CD4-positive, alpha-beta T cell treated with Interleukin-17A for 1 hour (primary cell): ENCODE data around the gene COA1.
A peak's percentile ranks its signal among the peaks of the same experiment; 100 is the strongest.
"Not testable (repeated sequence)": the region's sequence is repeated elsewhere in the genome, so short reads cannot be mapped to it uniquely, and the experiment has no call there.

Experiments used
- DNase-seq: peaks from one replicate; pipeline ENCODE4 v3.0.0-alpha.2; 2020

COA1 gene

DNA sequence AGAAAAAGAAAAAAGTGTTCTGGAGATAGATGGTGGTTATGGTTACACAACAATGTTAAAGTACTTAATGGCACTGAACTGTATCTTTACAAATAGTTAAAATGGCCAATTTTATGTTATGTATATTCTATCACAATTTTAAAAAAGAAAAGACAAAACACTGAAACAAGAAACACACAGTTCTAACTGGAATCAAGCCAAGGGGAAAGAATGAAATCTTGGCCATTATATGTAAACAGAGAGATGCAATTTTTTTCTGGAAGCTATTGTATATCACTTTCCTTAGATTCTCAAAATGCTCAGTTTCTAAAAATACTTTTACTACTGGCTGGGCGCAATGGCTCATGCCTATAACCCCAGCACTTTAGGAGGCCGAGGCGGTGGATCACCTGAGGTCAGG is 4.1 kb downstream of the COA1 start:
- DNase-seq: no peak

DNA sequence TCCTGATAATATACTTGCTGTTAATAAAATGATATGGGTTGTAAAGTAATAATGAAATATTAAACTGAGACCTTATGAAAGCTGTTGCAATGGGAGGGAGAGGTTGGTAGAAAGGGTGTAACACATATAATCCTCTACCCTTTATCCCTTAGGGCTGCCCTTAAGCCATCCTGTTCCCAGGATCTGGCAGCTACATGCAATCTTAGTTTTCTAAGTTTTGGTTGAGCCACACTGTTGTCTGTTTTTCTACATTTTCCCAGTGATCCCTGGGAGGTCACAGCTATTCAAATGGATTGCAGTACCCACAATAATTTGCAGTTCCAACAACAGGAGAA is 6.3 kb downstream of the COA1 start:
- no peak for DNase-seq

DNA sequence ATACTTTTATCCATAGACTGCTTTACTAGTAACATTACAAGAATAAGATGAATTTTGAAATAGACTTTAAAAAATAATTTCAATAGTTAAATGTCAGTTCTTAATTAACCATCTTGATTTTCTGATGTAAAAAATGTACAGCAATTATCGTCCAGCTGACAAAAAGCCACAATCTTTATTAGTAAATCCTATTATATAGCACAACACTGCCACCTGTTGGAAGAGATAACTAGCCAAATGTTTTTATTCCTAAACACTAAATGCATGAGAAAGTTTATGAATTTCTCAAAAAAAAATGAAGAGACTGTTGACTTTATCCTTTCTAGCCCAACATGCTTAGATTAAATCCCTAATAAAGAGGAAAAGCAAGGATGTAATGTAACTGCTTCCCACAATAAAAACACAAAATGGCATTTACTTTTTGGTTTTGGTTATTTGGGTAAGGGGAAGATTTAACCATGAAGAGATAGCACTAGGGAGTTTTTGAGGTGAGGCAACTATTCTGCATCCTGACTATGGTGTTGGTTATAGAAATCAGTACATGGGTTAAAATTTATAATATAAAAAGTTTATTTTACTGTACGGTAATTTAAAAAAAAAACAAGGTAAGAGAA is 8.0 kb downstream of the COA1 start:
- DNase-seq: peak; percentile 78

DNA sequence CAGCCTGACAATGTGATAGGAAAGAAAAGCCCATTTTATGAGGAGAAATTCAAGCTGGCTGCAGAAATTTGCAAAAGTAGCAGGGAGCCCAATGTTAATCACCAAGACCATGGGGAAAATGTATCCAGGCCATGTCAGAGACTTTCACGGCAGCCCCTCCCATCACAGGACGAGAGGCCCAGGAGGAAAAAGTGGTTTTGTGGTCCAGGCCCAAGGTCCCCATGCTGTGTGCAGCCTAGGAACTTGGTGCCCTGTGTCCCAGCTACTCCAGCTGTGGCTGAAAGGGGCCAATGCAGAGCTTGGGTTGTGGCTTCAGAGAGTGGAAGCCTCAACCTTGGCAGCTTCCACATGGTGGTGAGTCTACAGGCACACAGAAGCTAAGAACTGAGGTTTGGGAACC is 12.7 kb downstream of the COA1 start:
- DNase-seq: no peak

DNA sequence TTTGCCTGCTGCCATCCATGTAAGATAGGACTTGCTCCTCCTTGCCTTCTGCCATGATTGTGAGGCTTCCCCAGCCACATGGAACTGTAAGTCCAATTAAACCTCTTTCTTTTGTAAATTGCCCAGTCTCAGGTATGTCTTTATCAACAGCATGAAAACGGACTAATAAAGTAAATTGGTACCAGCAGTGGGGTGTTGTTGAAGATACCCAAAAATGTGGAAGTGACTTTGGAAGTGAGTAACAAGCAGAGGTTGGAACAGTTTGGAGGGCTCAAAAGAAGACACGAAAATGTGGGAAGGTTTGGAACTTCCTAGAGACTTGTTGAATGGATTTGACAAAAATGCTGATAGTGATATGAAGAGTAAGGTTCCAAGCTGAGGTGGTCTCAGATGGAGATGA is 13.4 kb downstream of the COA1 start:
- DNase-seq: not testable (repeated sequence)

DNA sequence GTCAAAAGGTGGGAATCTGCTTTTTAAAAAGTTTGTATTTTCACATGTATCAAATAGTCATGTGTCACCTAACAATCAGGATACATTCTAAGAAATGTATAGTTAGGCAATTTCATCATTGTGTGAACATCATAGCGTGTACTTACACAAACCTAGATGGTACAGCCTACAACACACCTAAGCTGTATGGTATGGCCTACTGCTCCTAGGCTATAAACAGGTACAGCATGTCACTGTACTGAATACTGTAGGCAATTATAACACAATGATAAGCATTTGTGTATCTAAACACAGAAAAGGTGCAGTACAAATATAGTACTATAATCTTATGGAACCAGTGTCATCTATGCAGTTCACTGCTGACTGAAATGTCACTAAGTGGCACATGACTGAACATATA is 17.8 kb downstream of the COA1 start:
- no peak for DNase-seq

DNA sequence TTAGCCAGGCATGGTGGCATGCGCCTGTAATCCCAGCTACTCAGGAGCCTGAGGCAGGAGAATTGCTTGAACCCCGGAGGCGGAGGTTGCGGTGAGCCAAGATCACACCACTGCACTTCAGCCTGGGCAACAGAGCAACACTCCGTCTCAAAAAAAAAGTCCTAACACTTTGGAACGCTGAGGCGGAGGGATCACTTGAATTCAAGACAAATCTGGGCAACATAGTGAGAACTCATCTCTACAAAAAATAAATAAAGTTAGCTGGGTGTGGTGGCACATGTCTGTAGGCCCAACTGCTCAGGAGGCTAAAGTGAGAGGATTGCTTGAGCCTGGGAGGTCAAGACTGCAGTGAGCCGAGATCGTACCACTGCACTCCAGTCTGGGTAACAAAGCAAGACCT is 21.3 kb downstream of the COA1 start:
- not testable (repeated sequence) for DNase-seq

GRCh38 chr7:43703573-43703972 is 25.8 kb downstream of the COA1 start:
- DNase-seq: no peak

GRCh38 chr7:43702974-43703373 is 26.3 kb downstream of the COA1 start:
- no peak for DNase-seq

GRCh38 chr7:43701929-43702328 is 27.4 kb downstream of the COA1 start:
- DNase-seq: no peak

GRCh38 chr7:43701500-43701854 is 27.8 kb downstream of the COA1 start:
- DNase-seq: no peak

DNA sequence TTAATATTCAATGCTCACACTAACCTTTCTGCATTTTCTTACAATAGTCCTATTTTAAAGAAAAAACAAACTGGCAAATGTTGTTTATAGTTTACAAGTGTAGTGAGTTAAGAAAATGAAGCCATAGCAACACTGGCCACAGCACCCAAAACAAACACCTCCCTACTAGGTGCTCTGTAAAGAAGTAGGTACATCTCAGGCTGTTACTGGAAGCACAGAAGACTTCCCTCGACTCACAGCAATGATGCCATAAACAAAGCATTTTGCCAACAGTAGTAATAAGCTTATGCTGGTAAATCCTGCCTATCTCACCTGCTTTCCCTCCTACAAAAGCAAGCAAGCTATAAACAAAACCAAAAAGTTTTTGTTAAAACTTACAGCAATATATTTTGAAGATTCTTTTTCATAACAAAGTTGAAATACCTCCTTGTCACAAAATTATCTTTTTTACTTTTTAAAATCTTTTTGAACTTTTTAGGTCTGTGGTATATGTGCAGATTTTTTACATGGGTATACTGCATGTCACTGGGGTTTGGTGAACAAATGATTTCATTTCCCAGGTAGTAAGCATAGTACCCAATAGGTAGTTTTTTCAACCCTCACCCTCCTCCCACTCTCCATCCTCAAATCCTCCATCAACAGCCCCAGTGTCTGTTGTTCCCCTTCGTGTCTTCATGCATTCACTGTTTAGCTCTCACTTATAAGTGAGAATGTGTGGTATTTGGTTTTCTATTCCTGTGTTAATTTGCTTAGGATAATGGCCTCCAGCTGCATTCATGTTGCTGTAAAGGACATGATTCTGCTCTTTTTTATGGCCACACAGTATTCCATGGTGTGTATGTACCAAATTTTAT is 28.4 kb downstream of the COA1 start:
- no peak for DNase-seq

- DNase-seq: peak; percentile 80
Observed at GRCh38 chr7:43700059-43700501, 29.2 kb downstream of the COA1 start.

DNA sequence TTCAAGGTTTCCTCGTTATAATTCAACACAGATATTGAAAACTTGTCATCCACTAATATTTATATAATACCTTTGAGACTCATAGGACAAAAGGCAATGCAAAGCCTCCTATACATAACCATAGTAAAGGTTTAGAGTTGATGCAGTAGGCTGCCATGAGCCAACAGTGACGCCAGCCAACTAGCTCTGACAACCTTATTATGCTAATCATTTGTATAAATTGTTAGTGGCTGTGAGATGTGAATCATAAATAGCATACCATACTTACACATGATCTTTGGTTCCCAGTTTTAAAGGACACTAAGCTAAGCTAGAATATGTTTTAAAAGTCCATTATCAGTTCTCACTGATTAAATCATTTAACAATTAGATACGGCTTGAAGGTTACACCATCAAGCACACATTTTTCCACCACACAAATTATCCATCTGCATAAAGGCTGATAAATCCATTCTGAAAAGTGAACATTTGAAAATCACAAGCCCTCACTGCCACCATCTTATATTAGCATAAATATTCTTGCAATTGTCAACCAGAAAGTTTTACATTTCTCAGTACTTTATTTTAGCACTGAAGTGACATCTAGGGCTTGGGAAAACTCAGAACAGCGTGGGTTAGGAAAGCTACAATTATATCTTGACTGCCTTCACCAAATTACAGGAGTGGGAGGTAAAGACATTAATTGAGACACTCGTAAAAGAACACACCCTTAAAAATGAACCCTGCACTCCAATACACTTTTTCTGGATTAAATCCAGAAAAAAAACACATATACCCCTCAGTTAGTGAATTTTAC is 30.7 kb downstream of the COA1 start:
- DNase-seq: no peak

DNA sequence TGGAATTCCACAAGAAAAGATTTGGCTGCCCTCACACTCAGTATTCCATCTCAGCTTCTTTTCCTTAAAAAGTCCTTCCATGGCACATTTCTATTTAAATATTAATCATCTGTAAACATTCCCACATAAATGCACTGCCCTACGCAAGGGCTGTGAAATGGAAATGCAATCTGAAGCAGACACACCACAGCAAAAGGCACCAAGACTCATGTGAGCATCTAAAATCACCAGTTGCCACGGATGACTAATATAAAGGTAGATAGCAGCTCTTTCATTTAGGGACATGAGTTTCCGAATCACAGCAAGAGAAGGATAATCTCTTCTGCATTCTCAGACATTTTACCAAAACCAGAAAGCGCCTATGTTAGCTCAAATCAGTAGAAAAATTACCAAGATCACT is 31.6 kb downstream of the COA1 start:
- DNase-seq: no peak

- DNase-seq: no peak
Observed at GRCh38 chr7:43695365-43695764, 34.0 kb downstream of the COA1 start.

DNA sequence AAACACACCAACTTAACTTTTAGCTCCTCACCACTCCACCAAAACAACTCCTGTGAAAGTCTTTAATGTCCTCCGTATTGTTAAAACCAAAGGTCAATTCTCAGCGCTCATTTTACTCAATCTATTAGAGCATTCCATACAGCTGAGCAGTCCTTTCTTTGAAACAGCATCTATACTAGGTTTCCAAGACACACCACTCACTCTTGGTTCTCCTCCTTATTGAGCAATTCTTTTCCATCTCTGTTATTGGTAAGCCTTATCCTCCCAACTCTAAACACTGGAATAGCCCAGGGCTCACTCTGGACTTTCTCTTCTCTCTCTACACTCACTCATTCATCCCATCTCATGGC is 34.9 kb downstream of the COA1 start:
- no peak for DNase-seq

- DNase-seq: no peak
Observed at GRCh38 chr7:43693687-43694398, 35.5 kb downstream of the COA1 start.

- no peak for DNase-seq
Observed at GRCh38 chr7:43692582-43693373, 36.5 kb downstream of the COA1 start.

DNA sequence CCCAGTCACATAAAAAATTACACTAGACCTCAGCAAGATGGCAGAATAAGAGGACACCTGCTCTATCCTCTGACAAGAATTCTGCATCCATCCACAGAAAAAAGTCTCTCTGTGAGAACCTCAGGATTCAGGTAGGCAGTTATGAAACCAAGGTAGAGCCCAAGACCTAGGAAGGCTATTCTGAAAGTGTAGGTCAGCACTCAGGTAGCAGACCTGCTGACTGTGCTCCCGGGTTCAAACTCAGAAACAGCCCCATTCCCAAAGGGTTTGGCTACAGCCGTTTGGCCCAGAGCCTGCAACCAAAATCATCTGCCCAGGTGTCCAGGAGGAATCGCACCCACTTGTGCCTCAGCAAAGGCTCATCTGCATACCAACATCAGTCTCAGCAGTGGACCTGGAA is 37.7 kb downstream of the COA1 start:
- DNase-seq: no peak

DNA sequence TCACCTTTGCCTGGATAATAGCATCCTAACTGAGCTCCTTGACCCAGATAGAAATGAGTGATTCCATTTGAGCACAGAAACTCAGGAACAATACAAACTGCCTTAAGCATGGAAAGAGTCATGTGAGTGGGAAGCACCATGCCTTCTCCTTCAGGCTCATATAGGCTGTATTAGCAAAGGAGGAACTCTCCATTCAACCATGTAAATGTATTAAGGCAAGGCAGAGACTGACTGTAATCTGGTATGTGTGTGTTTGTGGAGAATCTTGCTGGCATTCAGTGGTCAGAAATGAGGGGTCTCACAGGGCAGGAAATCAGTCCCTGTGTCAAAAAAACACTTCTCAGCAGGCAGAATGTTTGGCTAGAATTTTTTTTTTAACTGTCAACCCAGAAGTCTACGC is 40.2 kb downstream of the COA1 start:
- no peak for DNase-seq

GRCh38 chr7:43687866-43688265 is 41.5 kb downstream of the COA1 start:
- DNase-seq: not testable (repeated sequence)

DNA sequence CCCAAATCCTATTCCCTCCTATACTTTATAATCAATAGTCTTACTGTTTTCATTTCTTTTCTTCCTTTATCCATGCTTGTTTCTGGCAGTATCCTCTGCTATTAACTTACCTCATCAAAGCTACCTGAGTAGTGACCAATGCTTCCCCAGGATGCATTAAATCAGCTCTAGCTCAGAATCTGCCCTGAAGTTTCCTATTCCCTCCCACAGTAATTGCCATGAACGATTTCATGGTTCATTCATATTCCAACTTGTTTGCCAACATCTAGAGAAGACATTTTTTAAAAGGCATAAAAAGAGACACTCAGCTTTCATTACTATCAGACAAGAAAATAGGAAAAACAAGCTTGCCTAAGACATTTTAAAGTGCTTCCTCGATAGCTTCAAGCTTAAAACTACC is 42.3 kb downstream of the COA1 start:
- DNase-seq: no peak
